ENCODE measurements around the gene ADI1.

The ADI1 gene

GRCh38 chr2:3466966-3467365 is 52.4 kb downstream of the ADI1 start:
- peak; percentile 73 for DNase-seq (ENCODE audit: insufficient read length, low spot score)
- TF ChIP-seq CTCF (IDR thresholded peaks at IDR 0.05; ENCODE audit: insufficient read depth, missing control alignments): no peak
- no peak for FAIRE-seq

GRCh38 chr2:3466482-3466863 is 52.9 kb downstream of the ADI1 start:
- TF ChIP-seq CTCF (IDR thresholded peaks at IDR 0.05; ENCODE audit: insufficient read depth, missing control alignments): no peak
- FAIRE-seq (no peak), DNase-seq (ENCODE audit: insufficient read length, low spot score) (no peak)

DNA sequence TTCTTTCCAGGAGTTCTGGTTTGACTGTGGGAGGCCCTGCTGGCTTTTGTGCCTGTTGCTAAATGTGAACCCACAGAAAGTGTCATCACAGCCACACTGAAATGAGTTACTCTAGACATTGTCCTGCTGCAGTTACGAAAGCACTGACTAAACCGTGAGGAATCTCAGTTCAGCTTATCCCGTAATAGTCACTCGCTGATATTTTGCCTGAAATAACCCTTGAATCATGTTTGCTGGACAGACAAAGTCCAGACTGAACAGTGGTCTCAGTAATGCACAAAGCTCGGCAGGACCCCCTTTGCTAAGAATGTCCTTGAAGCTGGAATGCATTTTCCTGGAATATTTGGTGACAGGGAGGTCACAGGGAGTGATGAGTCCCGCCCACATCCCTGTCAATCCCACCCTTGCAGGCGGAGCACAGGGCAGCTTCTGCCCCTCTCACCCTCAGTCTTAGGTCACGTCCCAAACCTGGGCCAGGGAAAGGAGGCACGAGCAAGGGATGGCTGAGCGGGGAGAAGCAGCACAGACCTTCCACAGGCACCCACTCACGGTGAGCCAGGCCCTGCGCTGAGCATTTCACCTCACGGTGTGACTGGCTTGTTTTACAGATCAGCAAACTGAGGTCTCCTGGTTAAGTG is 53.4 kb downstream of the ADI1 start:
- no peak for TF ChIP-seq CTCF (IDR thresholded peaks at IDR 0.05; ENCODE audit: insufficient read depth, missing control alignments)
- DNase-seq (ENCODE audit: insufficient read length, low spot score) (no peak), FAIRE-seq (no peak)

DNA sequence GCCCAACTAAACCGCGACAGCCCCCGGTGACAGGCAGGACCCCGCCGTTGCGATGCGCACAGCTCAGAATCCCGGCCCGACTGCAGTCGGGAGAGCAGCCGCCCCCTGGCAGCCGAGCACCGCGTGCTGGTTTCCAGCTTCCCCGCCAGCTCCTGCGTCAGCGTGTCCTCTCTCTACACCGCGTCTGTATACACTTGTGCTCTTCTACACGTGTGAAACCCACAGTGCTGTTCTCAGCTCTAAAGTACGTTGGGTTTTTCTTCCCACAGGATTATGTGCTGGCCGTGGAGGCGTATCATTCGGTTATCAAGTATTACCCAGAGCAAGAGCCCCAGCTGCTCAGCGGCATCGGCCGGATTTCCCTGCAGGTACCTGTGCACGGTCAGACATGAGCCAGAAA is 54.0 kb downstream of the ADI1 start:
- no peak for TF ChIP-seq CTCF (IDR thresholded peaks at IDR 0.05; ENCODE audit: insufficient read depth, missing control alignments)

DNA sequence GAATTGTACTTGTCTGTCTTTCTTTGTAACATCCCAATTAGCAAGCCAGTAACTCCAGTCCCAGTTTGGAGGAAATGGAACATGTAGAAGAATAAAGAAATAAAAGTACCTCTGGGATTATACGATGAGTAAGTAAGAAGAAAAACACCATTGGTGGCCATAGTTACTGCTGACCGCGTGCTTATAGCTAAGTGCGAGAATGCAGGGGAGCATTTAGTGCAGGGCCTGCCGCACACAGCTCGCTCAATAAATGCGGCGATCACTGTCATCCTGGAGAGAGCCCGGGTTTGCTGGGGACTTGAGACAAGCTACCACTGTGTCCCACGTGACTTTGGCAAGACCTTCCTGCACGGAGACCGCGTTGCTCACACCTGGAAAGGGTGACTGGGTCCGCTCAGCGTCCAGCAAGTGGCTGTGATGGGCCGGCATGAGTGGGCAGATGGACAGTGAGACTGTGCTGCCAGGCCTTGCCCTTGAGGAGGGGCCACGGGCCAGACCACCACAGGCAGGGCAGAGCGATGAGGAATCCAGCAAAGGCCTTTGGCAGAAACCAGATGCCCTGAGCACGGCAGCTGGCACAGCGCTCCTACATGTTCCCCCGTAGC is 54.8 kb downstream of the ADI1 start:
- FAIRE-seq: no peak
- no peak for TF ChIP-seq CTCF (IDR thresholded peaks at IDR 0.05; ENCODE audit: insufficient read depth, missing control alignments)
- no peak for DNase-seq (ENCODE audit: insufficient read length, low spot score)

More for the DNA sequence above, 54.0 kb downstream of the ADI1 start:
- DNase-seq (ENCODE audit: insufficient read length, low spot score) (no peak), FAIRE-seq (no peak)

GRCh38 chr2:3463944-3464343 is 55.4 kb downstream of the ADI1 start:
- FAIRE-seq: no peak

More at GRCh38 chr2:3463944-3464343, 55.4 kb downstream of the ADI1 start:
- no peak for TF ChIP-seq CTCF (IDR thresholded peaks at IDR 0.05; ENCODE audit: insufficient read depth, missing control alignments)
- DNase-seq (ENCODE audit: insufficient read length, low spot score): no peak
